ENCODE results near the gene PDRG1. TPM values are rescaled to one million over a fixed set of nuclear protein-coding genes. Genes with fewer than 3 reads are reported as not detected.

The PDRG1 gene
- total and polyA plus RNA-seq, 7 experiments from 2014 or later: 7.5 to 25.0 (median 13.6) TPM

- no peak for ATAC-seq
- H3K4me1 ChIP-seq (ENCODE audit: control insufficient read depth in 2 of 2, insufficient read depth in 2 of 2, low read length in 2 of 2): no peaks in the 10 kb centered on the region
- H3K9me3 ChIP-seq (ENCODE audit: control insufficient read depth in 2 of 3, low read length in 3 of 3): no peaks in the 10 kb centered on the region
- intact Hi-C loops (cut with micrococcal nuclease): no loop called here
- CTCF ChIA-PET: no interaction called here
- no peak overlapping the region for H3K4me3 ChIP-seq (ENCODE audit: low read length)
- Mint-ChIP-seq H3K27ac (no peak overlapping the region), H3K9me3 (peaks cover 0 to 2% (median 0%) of the 10 kb centered on the region in 11 donors), H3K27me3 (peaks cover 0 to 10% (median 0%) of the 10 kb centered on the region in 5 donors), H3K36me3 (no peaks in the 10 kb centered on the region), H3K4me1 (peaks cover 0 to 3% (median 0%) of the 10 kb centered on the region in 7 donors), H3K4me3 (no peak overlapping the region)
- DNase-seq: no peak
- H3K27ac ChIP-seq (ENCODE audit: low read depth, low read length): no peak overlapping the region
- H3K27me3 ChIP-seq (ENCODE audit: control insufficient read depth in 2 of 2, insufficient read depth in 2 of 2, low read length in 2 of 2): no peaks in the 10 kb centered on the region
- H3K36me3 ChIP-seq (ENCODE audit: control insufficient read depth in 2 of 3, insufficient read depth in 3 of 3, low read length in 3 of 3): no peaks in the 10 kb centered on the region
- POLR2A ChIA-PET: interaction anchor here (0.5 kb wide), 1 partner anchor 830 kb away, joined by 3 read pairs; no protein-coding TSS in a partner anchor
Observed at GRCh38 chr20:31907046-31907445, 44.8 kb downstream of the PDRG1 start.

- no peak overlapping the region for H3K27ac ChIP-seq (ENCODE audit: low read depth, low read length)
- H3K9me3 Mint-ChIP-seq: peaks cover 0 to 2% (median 0%) of the 10 kb centered on the region in 11 donors
- no peak overlapping the region for H3K4me3 ChIP-seq (ENCODE audit: low read length)
- peaks cover 0 to 10% (median 0%) of the 10 kb centered on the region in 5 donors for H3K27me3 Mint-ChIP-seq
- DNase-seq: no peak
- no peaks in the 10 kb centered on the region for H3K4me1 ChIP-seq (ENCODE audit: control insufficient read depth in 2 of 2, insufficient read depth in 2 of 2, low read length in 2 of 2)
- no peak overlapping the region for H3K27ac Mint-ChIP-seq
- H3K4me3 Mint-ChIP-seq: no peak overlapping the region
- H3K4me1 Mint-ChIP-seq: peaks cover 0 to 3% (median 0%) of the 10 kb centered on the region in 7 donors
- no peaks in the 10 kb centered on the region for H3K36me3 ChIP-seq (ENCODE audit: control insufficient read depth in 2 of 3, insufficient read depth in 3 of 3, low read length in 3 of 3)
- POLR2A ChIA-PET: no interaction called here
- intact Hi-C loops (cut with micrococcal nuclease): no loop called here
- CTCF ChIA-PET: no interaction called here
- no peaks in the 10 kb centered on the region for H3K27me3 ChIP-seq (ENCODE audit: control insufficient read depth in 2 of 2, insufficient read depth in 2 of 2, low read length in 2 of 2)
- no peaks in the 10 kb centered on the region for H3K36me3 Mint-ChIP-seq
- no peak for ATAC-seq
- no peaks in the 10 kb centered on the region for H3K9me3 ChIP-seq (ENCODE audit: control insufficient read depth in 2 of 3, low read length in 3 of 3)
Observed at GRCh38 chr20:31906001-31906400, 45.8 kb downstream of the PDRG1 start.

GRCh38 chr20:31903627-31904386, 48.0 kb downstream of the PDRG1 start:
- H3K36me3 Mint-ChIP-seq: no peaks in the 10 kb centered on the region
- H3K27me3 Mint-ChIP-seq: peaks cover 0 to 14% (median 5%) of the 10 kb centered on the region in 5 donors
- Histone ChIP-seq H3K27ac (ENCODE audit: low read depth, low read length) (no peak overlapping the region), H3K27me3 (ENCODE audit: control insufficient read depth in 2 of 2, insufficient read depth in 2 of 2, low read length in 2 of 2) (no peaks in the 10 kb centered on the region), H3K9me3 (ENCODE audit: control insufficient read depth in 2 of 3, low read length in 3 of 3) (no peaks in the 10 kb centered on the region), H3K4me1 (ENCODE audit: control insufficient read depth in 2 of 2, insufficient read depth in 2 of 2, low read length in 2 of 2) (no peaks in the 10 kb centered on the region), H3K4me3 (ENCODE audit: low read length) (no peak overlapping the region), H3K36me3 (ENCODE audit: control insufficient read depth in 2 of 3, insufficient read depth in 3 of 3, low read length in 3 of 3) (no peaks in the 10 kb centered on the region)
- DNase-seq (no peak), ATAC-seq (no peak)
- intact Hi-C loops (cut with micrococcal nuclease): no loop called here
- ChIA-PET POLR2A (no interaction called here), CTCF (interaction anchor here (0.6 kb wide), 1 partner anchor 14 kb away, joined by 3 read pairs; no protein-coding TSS in a partner anchor)
- H3K27ac Mint-ChIP-seq: no peak overlapping the region
- H3K4me3 Mint-ChIP-seq: no peak overlapping the region
- peaks cover 0 to 2% (median 0%) of the 10 kb centered on the region in 11 donors for H3K9me3 Mint-ChIP-seq
- peaks cover 0 to 3% (median 0%) of the 10 kb centered on the region in 7 donors for H3K4me1 Mint-ChIP-seq

GRCh38 chr20:31901615-31902014, 50.2 kb downstream of the PDRG1 start:
- Histone ChIP-seq H3K27me3 (ENCODE audit: control insufficient read depth in 2 of 2, insufficient read depth in 2 of 2, low read length in 2 of 2) (no peaks in the 10 kb centered on the region), H3K4me3 (ENCODE audit: low read length) (no peak overlapping the region), H3K36me3 (ENCODE audit: control insufficient read depth in 2 of 3, insufficient read depth in 3 of 3, low read length in 3 of 3) (no peaks in the 10 kb centered on the region), H3K9me3 (ENCODE audit: control insufficient read depth in 2 of 3, low read length in 3 of 3) (no peaks in the 10 kb centered on the region), H3K4me1 (ENCODE audit: control insufficient read depth in 2 of 2, insufficient read depth in 2 of 2, low read length in 2 of 2) (no peaks in the 10 kb centered on the region), H3K27ac (ENCODE audit: low read depth, low read length) (no peak overlapping the region)
- ATAC-seq (no peak), DNase-seq (no peak)
- intact Hi-C loops (cut with micrococcal nuclease): no loop called here
- no peaks in the 10 kb centered on the region for H3K36me3 Mint-ChIP-seq
- peaks cover 0 to 2% (median 0%) of the 10 kb centered on the region in 11 donors for H3K9me3 Mint-ChIP-seq
- ChIA-PET CTCF (no interaction called here), POLR2A (no interaction called here)
- H3K4me3 Mint-ChIP-seq: no peak overlapping the region
- no peaks in the 10 kb centered on the region for H3K4me1 Mint-ChIP-seq
- H3K27me3 Mint-ChIP-seq: peaks cover 5 to 20% (median 8%) of the 10 kb centered on the region in 5 donors
- H3K27ac Mint-ChIP-seq: no peak overlapping the region

GRCh38 chr20:31897541-31897940, 54.3 kb downstream of the PDRG1 start:
- CTCF ChIA-PET: no interaction called here
- intact Hi-C loops (cut with micrococcal nuclease): no loop called here

GRCh38 chr20:31896049-31896448, 55.8 kb downstream of the PDRG1 start:
- Histone ChIP-seq H3K27ac (ENCODE audit: low read depth, low read length) (no peak overlapping the region), H3K4me3 (ENCODE audit: low read length) (no peak overlapping the region), H3K36me3 (ENCODE audit: control insufficient read depth in 2 of 3, insufficient read depth in 3 of 3, low read length in 3 of 3) (no peaks in the 10 kb centered on the region), H3K9me3 (ENCODE audit: control insufficient read depth in 2 of 3, low read length in 3 of 3) (no peaks in the 10 kb centered on the region), H3K4me1 (ENCODE audit: control insufficient read depth in 2 of 2, insufficient read depth in 2 of 2, low read length in 2 of 2) (no peaks in the 10 kb centered on the region), H3K27me3 (ENCODE audit: control insufficient read depth in 2 of 2, insufficient read depth in 2 of 2, low read length in 2 of 2) (no peaks in the 10 kb centered on the region)
- Mint-ChIP-seq H3K4me1 (peaks cover 0 to 3% (median 0%) of the 10 kb centered on the region in 7 donors), H3K4me3 (no peak overlapping the region), H3K27me3 (peaks cover 8 to 18% (median 16%) of the 10 kb centered on the region in 5 donors), H3K27ac (no peak overlapping the region), H3K9me3 (peaks cover 0 to 9% (median 4%) of the 10 kb centered on the region in 11 donors), H3K36me3 (peaks cover 0 to 4% (median 0%) of the 10 kb centered on the region in 5 donors)
- CTCF ChIA-PET: no interaction called here
- intact Hi-C loops (cut with micrococcal nuclease): no loop called here
- POLR2A ChIA-PET: no interaction called here
- DNase-seq: no peak
- no peak for ATAC-seq

More at GRCh38 chr20:31897541-31897940, 54.3 kb downstream of the PDRG1 start:
- Mint-ChIP-seq H3K27ac (no peak overlapping the region), H3K27me3 (peaks cover 8 to 16% (median 15%) of the 10 kb centered on the region in 5 donors), H3K9me3 (peaks cover 0 to 9% (median 4%) of the 10 kb centered on the region in 11 donors), H3K4me3 (no peak overlapping the region), H3K4me1 (peaks cover 0 to 3% (median 0%) of the 10 kb centered on the region in 7 donors), H3K36me3 (peaks cover 0 to 4% (median 0%) of the 10 kb centered on the region in 5 donors)
- POLR2A ChIA-PET: no interaction called here
- DNase-seq (no peak), ATAC-seq (no peak)
- no peak overlapping the region for H3K27ac ChIP-seq (ENCODE audit: low read depth, low read length)
- H3K4me1 ChIP-seq (ENCODE audit: control insufficient read depth in 2 of 2, insufficient read depth in 2 of 2, low read length in 2 of 2): no peaks in the 10 kb centered on the region
- no peaks in the 10 kb centered on the region for H3K9me3 ChIP-seq (ENCODE audit: control insufficient read depth in 2 of 3, low read length in 3 of 3)
- H3K36me3 ChIP-seq (ENCODE audit: control insufficient read depth in 2 of 3, insufficient read depth in 3 of 3, low read length in 3 of 3): no peaks in the 10 kb centered on the region
- H3K4me3 ChIP-seq (ENCODE audit: low read length): no peak overlapping the region
- no peaks in the 10 kb centered on the region for H3K27me3 ChIP-seq (ENCODE audit: control insufficient read depth in 2 of 2, insufficient read depth in 2 of 2, low read length in 2 of 2)
